Measurements from ENCODE around the gene LRRC4. TPM values are rescaled to one million over a fixed set of nuclear protein-coding genes. Genes with fewer than 3 reads are reported as not detected.

Gene LRRC4
- not detected in 2 replicates for total RNA-seq (2014; rRNA removed; shearing (Covaris generic))
- not detected in 2 replicates for polyA plus RNA-seq (2015; cell fraction: cytosol; rRNA removed)
- not detected in 2 replicates for polyA plus RNA-seq (2015; cell fraction: nucleus; rRNA removed)

- no peak for DNase-seq (ENCODE audit: low read depth)
Observed at GRCh38 chr7:128030654-128031611, at the start of gene LRRC4. LRRC4 (minus strand) TSS chr7:128031437; CDS start chr7:128030640, 797 bp downstream.

GRCh38 chr7:128080169-128080568 is 48.9 kb upstream of the LRRC4 start:
- no peak for DNase-seq (ENCODE audit: low read depth)

GRCh38 chr7:128078309-128078708 is 47.1 kb upstream of the LRRC4 start:
- no peak for DNase-seq (ENCODE audit: low read depth)

GRCh38 chr7:128076796-128077271 is 45.6 kb upstream of the LRRC4 start:
- no peak for DNase-seq (ENCODE audit: low read depth)

GRCh38 chr7:128076196-128076795 is 45.1 kb upstream of the LRRC4 start:
- no peak for DNase-seq (ENCODE audit: low read depth)

- no peak for DNase-seq (ENCODE audit: low read depth)
Observed at GRCh38 chr7:128075242-128076095, 44.2 kb upstream of the LRRC4 start.

GRCh38 chr7:128074736-128075135 is 43.5 kb upstream of the LRRC4 start:
- no peak for DNase-seq (ENCODE audit: low read depth)

- DNase-seq (ENCODE audit: low read depth), result no peak
Observed at GRCh38 chr7:128074336-128074735, 43.1 kb upstream of the LRRC4 start.

GRCh38 chr7:128073671-128074310 is 42.6 kb upstream of the LRRC4 start:
- DNase-seq (ENCODE audit: low read depth), result peak; percentile 42

- no peak for DNase-seq (ENCODE audit: low read depth)
Observed at GRCh38 chr7:128071801-128072200, 40.6 kb upstream of the LRRC4 start.

- no peak for DNase-seq (ENCODE audit: low read depth)
Observed at GRCh38 chr7:128071376-128071775, 40.1 kb upstream of the LRRC4 start.

GRCh38 chr7:128069373-128070364 is 38.4 kb upstream of the LRRC4 start:
- no peak for DNase-seq (ENCODE audit: low read depth)

- DNase-seq (ENCODE audit: low read depth), result no peak
Observed at GRCh38 chr7:128068785-128069184, 37.5 kb upstream of the LRRC4 start.

GRCh38 chr7:128067983-128068382 is 36.7 kb upstream of the LRRC4 start:
- no peak for DNase-seq (ENCODE audit: low read depth)

GRCh38 chr7:128066858-128067257 is 35.6 kb upstream of the LRRC4 start:
- DNase-seq (ENCODE audit: low read depth), result no peak

- no peak for DNase-seq (ENCODE audit: low read depth)
Observed at GRCh38 chr7:128066395-128066794, 35.2 kb upstream of the LRRC4 start.

- no peak for DNase-seq (ENCODE audit: low read depth)
Observed at GRCh38 chr7:128065872-128066271, 34.6 kb upstream of the LRRC4 start.

GRCh38 chr7:128063088-128063487 is 31.9 kb upstream of the LRRC4 start:
- DNase-seq (ENCODE audit: low read depth), result no peak

GRCh38 chr7:128060018-128060417 is 28.8 kb upstream of the LRRC4 start:
- DNase-seq (ENCODE audit: low read depth), result no peak
